Renal cortical epithelial cell (primary cell): Measurements from ENCODE around the gene SHB. TPM values are rescaled to one million over a fixed set of nuclear protein-coding genes. Genes with fewer than 3 reads are reported as not detected.
"Not testable (repeated sequence)": the region's sequence is repeated elsewhere in the genome, so short reads cannot be mapped to it uniquely, and the experiment has no call there.

Experiments
- DNase-seq: peaks from one replicate; pipeline ENCODE4 v3.0.0-alpha.2; 2011; ENCODE audit warnings: low read depth
- total RNA-seq: library from RNA; depleted of rRNA; stranded (reverse); fragments of >200 nt; gene quantifications from 2 replicates; pipeline ENCODE4 v1.2.3, GENCODE V29; 2014

SHB gene
- total RNA-seq, 1 donor from 2014 or later: 37.3 TPM

- DNase-seq: peak; percentile 70
These were observed 165.2 kb downstream of the SHB start, which contains the start of gene SLC25A51 for GRCh38 chr9:37903647-37904444. TSS of gene SLC25A51 (minus strand) at chr9:37904127. CDS start at chr9:37888550, 15,577 bp downstream.

- DNase-seq: peak; percentile 57
These were observed 166.0 kb downstream of the SHB start for GRCh38 chr9:37902796-37903646.

- DNase-seq: no peak
These were observed 166.9 kb downstream of the SHB start for GRCh38 chr9:37902131-37902530.

- no peak for DNase-seq
These were observed 170.0 kb downstream of the SHB start for GRCh38 chr9:37899041-37899440.

DNA sequence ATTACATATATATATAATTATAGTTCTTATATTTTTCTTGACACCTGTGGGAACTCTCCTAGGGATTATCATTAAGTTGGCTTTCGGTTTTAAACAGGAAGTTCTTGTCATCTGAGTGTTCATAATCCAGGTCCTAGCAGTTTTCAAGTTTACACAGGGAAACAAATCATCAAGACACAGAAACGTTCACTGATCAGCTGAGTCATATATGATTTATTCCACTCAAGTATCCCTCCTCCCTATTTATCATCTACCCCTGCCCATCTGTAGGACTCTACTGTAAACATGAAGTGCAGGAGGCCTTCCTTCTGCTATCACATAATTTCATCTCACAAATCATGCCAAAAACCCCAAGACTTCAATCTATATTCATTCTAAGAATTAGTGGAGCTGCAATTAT is 171.4 kb downstream of the SHB start:
- DNase-seq: no peak

DNA sequence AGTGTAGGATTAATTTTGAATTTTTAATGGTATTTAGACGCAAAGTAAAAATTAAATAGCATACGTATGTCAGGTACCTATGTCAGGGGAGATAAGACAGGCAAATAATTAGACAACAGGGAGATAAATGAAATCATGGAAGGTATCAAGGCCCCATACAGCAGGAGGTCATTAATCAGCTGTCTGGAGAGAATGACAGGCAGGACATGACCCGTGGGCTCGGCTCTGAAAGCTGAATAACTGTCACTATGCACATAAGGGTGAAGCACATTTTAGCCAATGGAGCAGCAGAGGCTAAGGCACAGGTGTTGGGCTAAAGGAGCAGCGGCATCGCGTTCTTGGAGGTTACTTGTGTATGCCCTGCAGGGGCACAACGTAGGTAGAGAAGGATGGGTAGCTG is 177.0 kb downstream of the SHB start:
- DNase-seq: no peak

GRCh38 chr9:37891042-37891441 is 178.0 kb downstream of the SHB start:
- DNase-seq: not testable (repeated sequence)

DNA sequence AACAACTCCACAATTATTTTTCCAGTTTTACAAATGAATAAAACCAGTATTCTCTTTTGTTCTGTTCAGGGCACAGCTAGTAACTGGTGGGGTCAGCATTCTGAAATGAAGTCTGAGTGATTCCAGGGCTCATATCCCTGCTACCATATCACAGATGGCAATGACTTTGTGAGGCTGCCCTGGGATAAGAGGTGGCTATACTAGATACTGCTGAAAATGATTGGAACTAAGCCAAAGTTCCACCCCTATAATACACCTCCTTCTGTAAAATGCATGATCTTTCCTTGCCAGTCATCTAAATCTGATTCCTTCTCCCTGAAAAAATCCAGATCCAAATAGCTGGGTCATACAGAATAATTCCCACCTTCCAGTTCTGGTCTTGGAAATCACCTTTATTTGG is 179.5 kb downstream of the SHB start:
- no peak for DNase-seq

DNA sequence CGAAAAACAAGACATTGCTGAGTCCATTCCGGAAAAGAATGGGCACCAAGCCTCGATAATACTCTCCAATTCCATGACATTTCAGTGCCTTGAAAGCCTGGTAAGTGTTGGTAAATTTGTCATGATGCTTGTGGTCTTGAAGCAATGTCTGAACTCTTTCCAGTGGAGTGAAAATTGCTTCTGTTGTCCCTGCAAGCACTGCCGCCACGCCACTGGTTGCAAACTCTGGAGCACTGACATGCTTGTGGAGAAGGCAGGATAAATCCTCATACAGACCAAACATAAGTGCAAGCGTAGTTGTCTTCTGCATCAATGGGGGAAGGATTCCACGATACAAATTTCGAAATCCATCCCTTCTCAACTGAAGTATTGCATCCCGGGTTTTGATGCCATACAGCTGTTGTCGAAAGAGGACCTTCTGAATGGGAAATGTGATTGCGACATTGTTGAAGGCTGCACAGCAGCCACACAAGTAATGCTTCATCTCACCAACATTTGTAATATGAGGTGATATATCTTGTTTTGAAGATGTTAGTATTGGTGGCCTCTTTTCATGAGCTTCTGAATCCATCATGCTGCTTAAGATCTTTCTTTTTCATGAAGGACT is 180.9 kb downstream of the SHB start:
- DNase-seq: not testable (repeated sequence)

DNA sequence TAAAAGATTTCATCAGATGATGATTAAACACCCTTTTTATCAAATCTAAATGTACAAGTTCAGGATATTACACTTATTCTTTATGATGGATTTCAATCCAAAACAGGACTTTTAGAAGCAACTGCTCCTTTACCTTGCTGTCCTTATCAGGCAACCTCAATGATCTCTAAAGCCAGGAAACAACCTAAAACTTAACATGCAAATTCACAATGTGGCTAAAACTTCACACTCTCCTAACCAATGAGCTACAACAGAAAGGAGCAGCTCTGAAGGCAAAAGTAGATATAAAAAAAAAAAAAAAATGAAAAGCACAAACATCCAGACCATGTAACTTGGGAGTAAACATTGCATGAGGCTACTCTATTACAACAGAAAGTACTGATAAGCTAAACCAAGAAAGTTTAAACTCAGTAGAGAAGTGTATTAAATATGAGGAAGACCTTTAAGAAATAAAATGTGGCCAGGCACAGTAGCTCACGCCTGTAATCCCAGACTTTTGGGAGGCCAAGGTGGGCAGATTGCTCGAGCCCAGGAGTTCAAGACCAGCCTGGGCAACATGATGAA is 188.0 kb downstream of the SHB start:
- no peak for DNase-seq

GRCh38 chr9:37876376-37876775 is 192.7 kb downstream of the SHB start:
- no peak for DNase-seq

DNA sequence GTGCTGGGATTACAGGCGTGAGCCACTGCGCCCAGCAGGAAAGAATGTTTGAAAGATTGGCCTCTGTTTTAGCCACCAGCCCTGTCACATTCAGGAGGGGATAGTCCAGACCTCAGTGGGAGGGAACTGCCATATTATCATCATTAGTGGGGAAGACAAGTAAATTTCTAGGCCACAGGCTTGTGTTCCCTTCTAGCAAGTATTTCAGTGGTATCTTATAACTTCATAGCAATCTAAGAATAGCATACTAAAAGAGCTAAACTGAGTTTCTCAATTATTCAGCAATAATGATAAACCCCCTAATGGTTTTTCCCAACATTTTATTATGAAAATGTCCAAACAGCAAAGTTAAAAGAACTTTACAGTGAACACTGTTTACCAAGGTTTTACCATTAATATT is 195.1 kb downstream of the SHB start:
- no peak for DNase-seq

DNA sequence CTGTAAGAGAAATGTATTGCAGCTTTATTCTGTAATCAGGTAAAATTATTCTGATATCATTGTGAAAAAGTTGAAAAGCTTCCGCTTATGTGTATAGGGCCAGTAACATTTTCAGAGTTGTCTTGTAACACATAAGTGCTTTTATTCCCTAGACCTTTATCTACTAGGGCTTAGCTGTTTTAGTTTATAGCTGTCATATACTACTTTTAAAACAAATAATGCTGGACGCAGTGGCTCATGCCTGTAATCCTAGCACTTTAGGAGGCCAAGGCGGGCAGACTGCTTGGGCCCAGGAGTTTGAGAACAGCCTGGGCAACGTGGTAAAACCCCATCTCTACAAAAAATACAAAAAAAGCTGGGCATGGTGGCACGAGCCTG is 198.2 kb downstream of the SHB start:
- DNase-seq: no peak

GRCh38 chr9:37870081-37870798 is 198.8 kb downstream of the SHB start:
- DNase-seq: no peak

Other genes starting within 250 kb of the SHB start
- 60.4 and 66.9 TPM in 2 replicates for gene SLC25A51, start 165.1 kb downstream of the SHB start, total RNA-seq